ENCODE results near the gene ATP13A5.

DNA sequence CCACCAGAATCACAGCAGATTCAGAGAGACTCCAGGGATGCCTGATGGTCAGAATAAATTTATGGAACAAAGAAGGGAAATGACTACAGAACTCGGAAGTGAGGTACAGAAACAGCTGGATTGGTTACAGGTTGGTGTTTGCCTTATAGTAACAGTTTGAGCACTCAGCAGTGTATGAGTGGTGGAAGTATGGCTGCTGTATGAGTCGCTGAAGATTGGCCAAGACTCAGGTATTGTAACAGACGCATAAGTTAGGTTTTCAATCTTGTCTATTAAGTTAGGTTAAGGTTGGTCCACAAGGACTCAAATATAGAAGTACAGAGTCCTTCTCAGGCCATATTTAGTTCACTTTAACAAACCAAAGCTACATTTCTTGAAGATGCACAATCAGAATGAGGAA lies 33.1 kb downstream of the ATP13A5 start:
- TF ChIP-seq, protein P1, sequence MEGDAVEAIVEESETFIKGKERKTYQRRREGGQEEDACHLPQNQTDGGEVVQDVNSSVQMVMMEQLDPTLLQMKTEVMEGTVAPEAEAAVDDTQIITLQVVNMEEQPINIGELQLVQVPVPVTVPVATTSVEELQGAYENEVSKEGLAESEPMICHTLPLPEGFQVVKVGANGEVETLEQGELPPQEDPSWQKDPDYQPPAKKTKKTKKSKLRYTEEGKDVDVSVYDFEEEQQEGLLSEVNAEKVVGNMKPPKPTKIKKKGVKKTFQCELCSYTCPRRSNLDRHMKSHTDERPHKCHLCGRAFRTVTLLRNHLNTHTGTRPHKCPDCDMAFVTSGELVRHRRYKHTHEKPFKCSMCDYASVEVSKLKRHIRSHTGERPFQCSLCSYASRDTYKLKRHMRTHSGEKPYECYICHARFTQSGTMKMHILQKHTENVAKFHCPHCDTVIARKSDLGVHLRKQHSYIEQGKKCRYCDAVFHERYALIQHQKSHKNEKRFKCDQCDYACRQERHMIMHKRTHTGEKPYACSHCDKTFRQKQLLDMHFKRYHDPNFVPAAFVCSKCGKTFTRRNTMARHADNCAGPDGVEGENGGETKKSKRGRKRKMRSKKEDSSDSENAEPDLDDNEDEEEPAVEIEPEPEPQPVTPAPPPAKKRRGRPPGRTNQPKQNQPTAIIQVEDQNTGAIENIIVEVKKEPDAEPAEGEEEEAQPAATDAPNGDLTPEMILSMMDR (IDR thresholded peaks at IDR 0.05): no peak
- TF ChIP-seq POLR2A (IDR thresholded peaks at IDR 0.05): no peak
